Neural cell (in vitro differentiated cells): ENCODE results near the gene ARHGEF4.

ENCODE experiments used
- EP300 ChIP-seq: fragments of 450-650 bp; conservative IDR thresholded peaks from 2 replicates; pipeline ENCODE4 v1.6.1; 2014; ENCODE audit warnings: antibody characterized with exemption, mild to moderate bottlenecking, moderate library complexity; ENCODE audit not compliant: poor library complexity, severe bottlenecking
- EZH2 ChIP-seq: fragments of 200-600, 300-800 bp; shearing (Covaris generic), sonication (generic); IDR thresholded peaks from 2 replicates; pipeline ENCODE4 v1.6.1; 2014; ENCODE audit warnings: antibody characterized with exemption, low read length, borderline replicate concordance, mild to moderate bottlenecking; ENCODE audit not compliant: insufficient read depth, poor library complexity, severe bottlenecking
- MXI1 ChIP-seq: fragments of 450-650 bp; conservative IDR thresholded peaks from 2 replicates; pipeline ENCODE4 v1.6.1; 2014; ENCODE audit warnings: antibody characterized with exemption, mild to moderate bottlenecking; ENCODE audit not compliant: poor library complexity, severe bottlenecking
- POLR2AphosphoS5 ChIP-seq: IDR thresholded peaks from 2 replicates; pipeline ENCODE4 v1.6.1; 2012
- SMC3 ChIP-seq: fragments of 450-650 bp; conservative IDR thresholded peaks from 2 replicates; pipeline ENCODE4 v1.6.1; 2014; ENCODE audit warnings: antibody characterized with exemption, mild to moderate bottlenecking, moderate library complexity; ENCODE audit not compliant: poor library complexity
- TF ChIP-seq, protein P1 (sequence below): fragments of 450-650 bp; IDR thresholded peaks from 2 replicates; pipeline ENCODE4 v1.5.1; 2014; ENCODE audit warnings: antibody characterized with exemption, mild to moderate bottlenecking, moderate library complexity; ENCODE audit not compliant: poor library complexity, severe bottlenecking

DNA sequence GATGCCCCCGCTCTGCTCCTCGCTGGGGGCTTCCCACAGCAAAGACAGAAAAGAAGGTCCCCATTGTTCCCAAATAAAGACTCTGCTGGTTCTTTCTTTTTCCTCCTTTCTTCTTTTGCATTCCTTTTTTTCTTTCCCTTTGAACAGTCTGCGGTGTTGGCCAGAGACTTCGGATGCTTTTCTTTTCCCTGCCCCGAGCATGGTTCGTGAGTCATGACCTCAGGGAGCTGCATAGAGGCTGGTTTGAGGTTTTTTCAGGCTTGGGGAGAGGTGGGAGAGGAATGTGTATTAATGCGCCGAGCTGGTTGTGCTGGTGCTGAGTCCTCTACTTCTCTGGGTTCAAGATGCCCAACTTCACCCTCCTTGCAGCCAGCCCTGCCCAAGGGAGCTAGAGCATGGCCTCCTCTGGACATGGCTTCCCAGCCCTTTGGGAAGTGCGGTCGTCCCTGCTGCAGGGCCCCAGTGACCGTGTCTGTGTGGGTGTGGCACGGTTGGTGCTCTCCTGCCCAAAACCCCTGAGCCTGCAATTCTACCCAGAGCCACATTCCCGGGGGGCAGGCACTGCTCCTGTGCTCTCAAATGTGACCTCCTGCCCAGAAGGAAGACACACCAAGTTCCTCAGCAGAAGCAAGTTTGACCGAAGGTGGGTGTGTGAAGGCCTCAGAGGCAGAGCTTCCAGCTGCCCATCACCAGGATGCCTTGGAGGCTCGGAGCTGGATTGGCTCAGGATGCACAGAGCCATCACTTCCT lies 9.0 kb upstream of the ARHGEF4 start:
- TF ChIP-seq, protein P1, sequence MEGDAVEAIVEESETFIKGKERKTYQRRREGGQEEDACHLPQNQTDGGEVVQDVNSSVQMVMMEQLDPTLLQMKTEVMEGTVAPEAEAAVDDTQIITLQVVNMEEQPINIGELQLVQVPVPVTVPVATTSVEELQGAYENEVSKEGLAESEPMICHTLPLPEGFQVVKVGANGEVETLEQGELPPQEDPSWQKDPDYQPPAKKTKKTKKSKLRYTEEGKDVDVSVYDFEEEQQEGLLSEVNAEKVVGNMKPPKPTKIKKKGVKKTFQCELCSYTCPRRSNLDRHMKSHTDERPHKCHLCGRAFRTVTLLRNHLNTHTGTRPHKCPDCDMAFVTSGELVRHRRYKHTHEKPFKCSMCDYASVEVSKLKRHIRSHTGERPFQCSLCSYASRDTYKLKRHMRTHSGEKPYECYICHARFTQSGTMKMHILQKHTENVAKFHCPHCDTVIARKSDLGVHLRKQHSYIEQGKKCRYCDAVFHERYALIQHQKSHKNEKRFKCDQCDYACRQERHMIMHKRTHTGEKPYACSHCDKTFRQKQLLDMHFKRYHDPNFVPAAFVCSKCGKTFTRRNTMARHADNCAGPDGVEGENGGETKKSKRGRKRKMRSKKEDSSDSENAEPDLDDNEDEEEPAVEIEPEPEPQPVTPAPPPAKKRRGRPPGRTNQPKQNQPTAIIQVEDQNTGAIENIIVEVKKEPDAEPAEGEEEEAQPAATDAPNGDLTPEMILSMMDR = no peak
- TF ChIP-seq EP300 = no peak
- no peak for TF ChIP-seq MXI1
- no peak for TF ChIP-seq EZH2
- no peak for TF ChIP-seq POLR2AphosphoS5
- TF ChIP-seq SMC3 = no peak
